GM23338 (cell line): Measurements from ENCODE around the gene ANP32A. TPM values are rescaled to one million over a fixed set of nuclear protein-coding genes. Genes with fewer than 3 reads are reported as not detected.

Experiments used
- ATAC-seq: fragments of 200-7000 bp; cut with Tn5 transposase; 3 replicates; pipeline ENCODE4 v1.9.1; 2020
- DNase-seq: peaks from one replicate; pipeline ENCODE4 v3.0.0-alpha.2; 2015; ENCODE audit warnings: low spot score
- H2AFZ ChIP-seq: fragments of 200-600 bp; sonication (generic); 2 replicates; pipeline ENCODE4 v1.8.0; 2016; ENCODE audit warnings: antibody characterized with exemption, mild to moderate bottlenecking, moderate library complexity
- H3F3A ChIP-seq: fragments of 200-600 bp; sonication (generic); replicated peaks from 2 replicates; pipeline ENCODE4 v1.8.0; 2017; ENCODE audit warnings: antibody characterized with exemption, mixed run types, low read depth
- H3K27ac ChIP-seq: fragments of 200-600 bp; sonication (generic); 2 replicates; pipeline ENCODE4 v1.6.1; 2016; ENCODE audit warnings: low read depth
- H3K27me3 ChIP-seq: fragments of 200-600 bp; sonication (generic); 2 replicates; pipeline ENCODE4 v1.8.0; 2016; ENCODE audit warnings: mild to moderate bottlenecking, mixed run types, moderate library complexity; ENCODE audit not compliant: insufficient read depth
- H3K36me3 ChIP-seq: fragments of 200-600 bp; sonication (generic); 2 replicates; pipeline ENCODE4 v1.8.0; 2016; ENCODE audit warnings: mild to moderate bottlenecking; ENCODE audit not compliant: insufficient read depth
- H3K4me1 ChIP-seq: fragments of 200-600 bp; sonication (generic); 2 replicates; pipeline ENCODE4 v1.8.0; 2016; ENCODE audit warnings: mild to moderate bottlenecking, moderate library complexity; ENCODE audit not compliant: insufficient read depth
- H3K4me2 ChIP-seq: fragments of 200-600 bp; sonication (generic); 2 replicates; pipeline ENCODE4 v1.7.1; 2017; ENCODE audit warnings: mixed run types
- H3K4me3 ChIP-seq: fragments of 200-600 bp; sonication (generic); 2 replicates; pipeline ENCODE4 v1.6.1; 2016; ENCODE audit warnings: mixed run types
- H3K79me2 ChIP-seq: fragments of 200-600 bp; sonication (generic); replicated peaks from 2 replicates; pipeline ENCODE4 v1.8.0; 2017; ENCODE audit warnings: mild to moderate bottlenecking; ENCODE audit not compliant: insufficient read depth
- H3K9me2 ChIP-seq: fragments of 200-600 bp; sonication (generic); 2 replicates; pipeline ENCODE4 v1.8.0; 2017; ENCODE audit not compliant: insufficient read depth
- H4K20me1 ChIP-seq: fragments of 200-600 bp; sonication (generic); replicated peaks from 2 replicates; pipeline ENCODE4 v1.8.0; 2017; ENCODE audit warnings: mild to moderate bottlenecking; ENCODE audit not compliant: insufficient read depth
- H3K27ac Mint-ChIP-seq: 2 replicates; pipeline ENCODE4 v1.8.0; 2020; ENCODE audit warnings: inconsistent platforms, mild to moderate bottlenecking, moderate library complexity, mixed read lengths
- H3K27me3 Mint-ChIP-seq: 3 replicates; pipeline ENCODE4 v1.8.0; 2022; ENCODE audit warnings: low read depth, mild to moderate bottlenecking, moderate library complexity, mixed read lengths, inconsistent platforms; ENCODE audit not compliant: insufficient read depth, poor library complexity
- H3K36me3 Mint-ChIP-seq: 3 replicates; pipeline ENCODE4 v1.8.0; 2021; ENCODE audit warnings: low read depth, mild to moderate bottlenecking, inconsistent platforms, moderate library complexity, mixed read lengths
- H3K4me1 Mint-ChIP-seq: 3 replicates; pipeline ENCODE4 v1.8.0; 2020; ENCODE audit warnings: mild to moderate bottlenecking, inconsistent platforms, mixed read lengths
- H3K4me3 Mint-ChIP-seq: 3 replicates; pipeline ENCODE4 v1.8.0; 2021; ENCODE audit warnings: moderate library complexity, mild to moderate bottlenecking, inconsistent platforms, mixed read lengths
- H3K9me3 Mint-ChIP-seq: 3 replicates; pipeline ENCODE4 v1.8.0; 2020; ENCODE audit warnings: moderate library complexity, mild to moderate bottlenecking, inconsistent platforms, mixed read lengths
- CREB1 ChIP-seq: fragments of 250-450 bp; sonication (Bioruptor Pico); IDR thresholded peaks from 2 replicates; pipeline ENCODE4 v1.5.0; 2020; ENCODE audit warnings: low read depth, mild to moderate bottlenecking, moderate library complexity
- EZH2 ChIP-seq: fragments of 200-600 bp; sonication (generic); IDR thresholded peaks from one replicate; pipeline ENCODE4 v1.8.0; 2017; ENCODE audit warnings: antibody characterized with exemption, mild to moderate bottlenecking, low read depth; ENCODE audit not compliant: unreplicated experiment
- EZH2phosphoT487 ChIP-seq: fragments of 200-600 bp; sonication (generic); IDR thresholded peaks from one replicate; pipeline ENCODE4 v1.8.1; 2018; ENCODE audit warnings: antibody characterized with exemption; ENCODE audit not compliant: unreplicated experiment
- JUNB ChIP-seq: IDR thresholded peaks from one replicate; pipeline ENCODE4 v1.6.1; 2016; ENCODE audit warnings: antibody characterized with exemption; ENCODE audit not compliant: unreplicated experiment
- NANOG ChIP-seq: IDR thresholded peaks from 2 replicates; pipeline ENCODE4 v1.6.1; 2016; ENCODE audit warnings: antibody characterized with exemption, borderline replicate concordance
- POLR2AphosphoS5 ChIP-seq: IDR thresholded peaks from 2 replicates; pipeline ENCODE4 v1.6.1; 2016; ENCODE audit warnings: antibody characterized with exemption, low read depth
- STAT1 ChIP-seq: IDR thresholded peaks from one replicate; pipeline ENCODE4 v1.6.1; 2016; ENCODE audit warnings: antibody characterized with exemption; ENCODE audit not compliant: unreplicated experiment
- ZNF114 ChIP-seq: fragments of 250-450 bp; sonication (Bioruptor Pico); IDR thresholded peaks from 2 replicates; pipeline ENCODE4 v1.5.0; 2020; ENCODE audit warnings: mild to moderate bottlenecking, moderate library complexity
- ZNF331 ChIP-seq: fragments of 250-450 bp; sonication (Bioruptor Pico); IDR thresholded peaks from 2 replicates; pipeline ENCODE4 v1.5.0; 2020; ENCODE audit warnings: low read depth, mild to moderate bottlenecking, moderate library complexity
- polyA plus RNA-seq: library from polyadenylated mRNA; unstranded; fragments of >200 nt; fragmentation: Nextera tagmentation; extraction: Ambion mirVana; gene quantifications from 2 replicates; pipeline ENCODE4 v1.2.1, GENCODE V29; 2016
- total RNA-seq: library from RNA; depleted of rRNA; stranded (reverse); fragments of >200 nt; shearing (Covaris generic); gene quantifications from 2 replicates; pipeline ENCODE4 v1.2.3, GENCODE V29; 2014
- TF ChIP-seq, protein P1 (sequence below), 2 experiments: fragments of 200-600 bp in 1 of 2; sonication (generic) in 1 of 2; conservative IDR thresholded peaks; 2 replicates each; pipeline versions ENCODE4 v1.5.1 to v1.6.1; 2016 to 2017; ENCODE audit warnings: antibody characterized with exemption in 2 of 2, low read depth in 2 of 2, mild to moderate bottlenecking in 2 of 2, moderate library complexity in 1 of 2
- TF ChIP-seq, protein P2 (sequence below): fragments of 250-450 bp; sonication (Bioruptor Pico); IDR thresholded peaks from 2 replicates; pipeline ENCODE4 v1.5.0; 2020; ENCODE audit warnings: mild to moderate bottlenecking, moderate library complexity
- TF ChIP-seq, protein P3 (sequence below): IDR thresholded peaks from one replicate; pipeline ENCODE4 v1.6.1; 2018; ENCODE audit warnings: antibody characterized with exemption; ENCODE audit not compliant: unreplicated experiment
- TF ChIP-seq, protein P4 (sequence below): IDR thresholded peaks from 2 replicates; pipeline ENCODE4 v1.6.1; 2016; ENCODE audit warnings: antibody characterized with exemption

The ANP32A gene
- total and polyA plus RNA-seq, 2 experiments from 2014 or later = 204 to 304 TPM

DNA sequence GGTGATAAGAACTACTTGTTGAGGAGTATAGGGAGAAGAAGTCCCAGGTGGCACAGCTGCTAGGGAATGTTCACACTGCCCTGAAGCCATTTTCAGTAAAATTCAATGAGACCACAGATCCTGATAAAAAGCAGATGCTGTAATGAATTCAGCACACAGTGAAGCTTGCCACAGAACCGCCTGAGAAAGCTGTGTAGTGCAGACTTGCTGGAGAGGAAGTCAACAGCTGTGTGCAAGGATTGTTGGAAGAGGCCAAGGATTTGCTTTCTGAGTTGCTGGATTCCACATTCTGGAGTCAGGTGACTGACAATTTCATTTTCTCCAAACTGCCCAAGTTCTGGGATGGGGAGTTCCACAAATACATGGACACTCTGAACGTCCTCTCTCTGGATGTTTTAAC, 70.9 kb downstream of the ANP32A start:
- Histone ChIP-seq H3K36me3 (no peaks in the 10 kb centered on the region), H3K4me1 (no peaks in the 10 kb centered on the region), H3K27me3 (no peaks in the 10 kb centered on the region), H3K79me2 (no peaks in the 10 kb centered on the region), H3K27ac (no peak overlapping the region), H3K4me2 (no peak overlapping the region), H3K4me3 (no peak overlapping the region), H4K20me1 (no peaks in the 10 kb centered on the region), H2AFZ (no peak overlapping the region), H3K9me2 (no peaks in the 10 kb centered on the region), H3F3A (no peaks in the 10 kb centered on the region)
- Mint-ChIP-seq H3K4me3 (no peak overlapping the region), H3K4me1 (no peaks in the 10 kb centered on the region), H3K27me3 (peaks cover 6% of the 10 kb centered on the region), H3K36me3 (no peaks in the 10 kb centered on the region), H3K27ac (no peak overlapping the region), H3K9me3 (no peaks in the 10 kb centered on the region; the same call in 2 of the 3 replicates)
- TF ChIP-seq, protein P1, sequence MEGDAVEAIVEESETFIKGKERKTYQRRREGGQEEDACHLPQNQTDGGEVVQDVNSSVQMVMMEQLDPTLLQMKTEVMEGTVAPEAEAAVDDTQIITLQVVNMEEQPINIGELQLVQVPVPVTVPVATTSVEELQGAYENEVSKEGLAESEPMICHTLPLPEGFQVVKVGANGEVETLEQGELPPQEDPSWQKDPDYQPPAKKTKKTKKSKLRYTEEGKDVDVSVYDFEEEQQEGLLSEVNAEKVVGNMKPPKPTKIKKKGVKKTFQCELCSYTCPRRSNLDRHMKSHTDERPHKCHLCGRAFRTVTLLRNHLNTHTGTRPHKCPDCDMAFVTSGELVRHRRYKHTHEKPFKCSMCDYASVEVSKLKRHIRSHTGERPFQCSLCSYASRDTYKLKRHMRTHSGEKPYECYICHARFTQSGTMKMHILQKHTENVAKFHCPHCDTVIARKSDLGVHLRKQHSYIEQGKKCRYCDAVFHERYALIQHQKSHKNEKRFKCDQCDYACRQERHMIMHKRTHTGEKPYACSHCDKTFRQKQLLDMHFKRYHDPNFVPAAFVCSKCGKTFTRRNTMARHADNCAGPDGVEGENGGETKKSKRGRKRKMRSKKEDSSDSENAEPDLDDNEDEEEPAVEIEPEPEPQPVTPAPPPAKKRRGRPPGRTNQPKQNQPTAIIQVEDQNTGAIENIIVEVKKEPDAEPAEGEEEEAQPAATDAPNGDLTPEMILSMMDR (conservative IDR thresholded peaks at IDR 0.05; ENCODE audit: low read depth in 2 of 2) = no peak
- TF ChIP-seq CREB1 (CRISPR knock-in tag) (no peak), STAT1 (no peak), ZNF331 (CRISPR knock-in tag) (no peak), EZH2 (no peak), ZNF114 (CRISPR knock-in tag) (no peak), JUNB (no peak), POLR2AphosphoS5 (no peak), EZH2phosphoT487 (no peak), NANOG (no peak)
- TF ChIP-seq, protein P2, sequence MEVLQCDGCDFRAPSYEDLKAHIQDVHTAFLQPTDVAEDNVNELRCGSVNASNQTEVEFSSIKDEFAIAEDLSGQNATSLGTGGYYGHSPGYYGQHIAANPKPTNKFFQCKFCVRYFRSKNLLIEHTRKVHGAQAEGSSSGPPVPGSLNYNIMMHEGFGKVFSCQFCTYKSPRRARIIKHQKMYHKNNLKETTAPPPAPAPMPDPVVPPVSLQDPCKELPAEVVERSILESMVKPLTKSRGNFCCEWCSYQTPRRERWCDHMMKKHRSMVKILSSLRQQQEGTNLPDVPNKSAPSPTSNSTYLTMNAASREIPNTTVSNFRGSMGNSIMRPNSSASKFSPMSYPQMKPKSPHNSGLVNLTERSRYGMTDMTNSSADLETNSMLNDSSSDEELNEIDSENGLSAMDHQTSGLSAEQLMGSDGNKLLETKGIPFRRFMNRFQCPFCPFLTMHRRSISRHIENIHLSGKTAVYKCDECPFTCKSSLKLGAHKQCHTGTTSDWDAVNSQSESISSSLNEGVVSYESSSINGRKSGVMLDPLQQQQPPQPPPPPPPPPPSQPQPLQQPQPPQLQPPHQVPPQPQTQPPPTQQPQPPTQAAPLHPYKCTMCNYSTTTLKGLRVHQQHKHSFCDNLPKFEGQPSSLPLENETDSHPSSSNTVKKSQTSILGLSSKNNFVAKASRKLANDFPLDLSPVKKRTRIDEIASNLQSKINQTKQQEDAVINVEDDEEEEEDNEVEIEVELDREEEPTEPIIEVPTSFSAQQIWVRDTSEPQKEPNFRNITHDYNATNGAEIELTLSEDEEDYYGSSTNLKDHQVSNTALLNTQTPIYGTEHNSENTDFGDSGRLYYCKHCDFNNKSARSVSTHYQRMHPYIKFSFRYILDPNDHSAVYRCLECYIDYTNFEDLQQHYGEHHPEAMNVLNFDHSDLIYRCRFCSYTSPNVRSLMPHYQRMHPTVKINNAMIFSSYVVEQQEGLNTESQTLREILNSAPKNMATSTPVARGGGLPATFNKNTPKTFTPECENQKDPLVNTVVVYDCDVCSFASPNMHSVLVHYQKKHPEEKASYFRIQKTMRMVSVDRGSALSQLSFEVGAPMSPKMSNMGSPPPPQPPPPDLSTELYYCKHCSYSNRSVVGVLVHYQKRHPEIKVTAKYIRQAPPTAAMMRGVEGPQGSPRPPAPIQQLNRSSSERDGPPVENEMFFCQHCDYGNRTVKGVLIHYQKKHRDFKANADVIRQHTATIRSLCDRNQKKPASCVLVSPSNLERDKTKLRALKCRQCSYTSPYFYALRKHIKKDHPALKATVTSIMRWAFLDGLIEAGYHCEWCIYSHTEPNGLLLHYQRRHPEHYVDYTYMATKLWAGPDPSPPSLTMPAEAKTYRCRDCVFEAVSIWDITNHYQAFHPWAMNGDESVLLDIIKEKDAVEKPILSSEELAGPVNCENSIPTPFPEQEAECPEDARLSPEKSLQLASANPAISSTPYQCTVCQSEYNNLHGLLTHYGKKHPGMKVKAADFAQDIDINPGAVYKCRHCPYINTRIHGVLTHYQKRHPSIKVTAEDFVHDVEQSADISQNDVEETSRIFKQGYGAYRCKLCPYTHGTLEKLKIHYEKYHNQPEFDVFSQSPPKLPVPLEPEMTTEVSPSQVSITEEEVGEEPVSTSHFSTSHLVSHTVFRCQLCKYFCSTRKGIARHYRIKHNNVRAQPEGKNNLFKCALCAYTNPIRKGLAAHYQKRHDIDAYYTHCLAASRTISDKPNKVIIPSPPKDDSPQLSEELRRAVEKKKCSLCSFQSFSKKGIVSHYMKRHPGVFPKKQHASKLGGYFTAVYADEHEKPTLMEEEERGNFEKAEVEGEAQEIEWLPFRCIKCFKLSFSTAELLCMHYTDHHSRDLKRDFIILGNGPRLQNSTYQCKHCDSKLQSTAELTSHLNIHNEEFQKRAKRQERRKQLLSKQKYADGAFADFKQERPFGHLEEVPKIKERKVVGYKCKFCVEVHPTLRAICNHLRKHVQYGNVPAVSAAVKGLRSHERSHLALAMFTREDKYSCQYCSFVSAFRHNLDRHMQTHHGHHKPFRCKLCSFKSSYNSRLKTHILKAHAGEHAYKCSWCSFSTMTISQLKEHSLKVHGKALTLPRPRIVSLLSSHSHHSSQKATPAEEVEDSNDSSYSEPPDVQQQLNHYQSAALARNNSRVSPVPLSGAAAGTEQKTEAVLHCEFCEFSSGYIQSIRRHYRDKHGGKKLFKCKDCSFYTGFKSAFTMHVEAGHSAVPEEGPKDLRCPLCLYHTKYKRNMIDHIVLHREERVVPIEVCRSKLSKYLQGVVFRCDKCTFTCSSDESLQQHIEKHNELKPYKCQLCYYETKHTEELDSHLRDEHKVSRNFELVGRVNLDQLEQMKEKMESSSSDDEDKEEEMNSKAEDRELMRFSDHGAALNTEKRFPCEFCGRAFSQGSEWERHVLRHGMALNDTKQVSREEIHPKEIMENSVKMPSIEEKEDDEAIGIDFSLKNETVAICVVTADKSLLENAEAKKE (CRISPR knock-in tag) = no peak
- TF ChIP-seq, protein P3, sequence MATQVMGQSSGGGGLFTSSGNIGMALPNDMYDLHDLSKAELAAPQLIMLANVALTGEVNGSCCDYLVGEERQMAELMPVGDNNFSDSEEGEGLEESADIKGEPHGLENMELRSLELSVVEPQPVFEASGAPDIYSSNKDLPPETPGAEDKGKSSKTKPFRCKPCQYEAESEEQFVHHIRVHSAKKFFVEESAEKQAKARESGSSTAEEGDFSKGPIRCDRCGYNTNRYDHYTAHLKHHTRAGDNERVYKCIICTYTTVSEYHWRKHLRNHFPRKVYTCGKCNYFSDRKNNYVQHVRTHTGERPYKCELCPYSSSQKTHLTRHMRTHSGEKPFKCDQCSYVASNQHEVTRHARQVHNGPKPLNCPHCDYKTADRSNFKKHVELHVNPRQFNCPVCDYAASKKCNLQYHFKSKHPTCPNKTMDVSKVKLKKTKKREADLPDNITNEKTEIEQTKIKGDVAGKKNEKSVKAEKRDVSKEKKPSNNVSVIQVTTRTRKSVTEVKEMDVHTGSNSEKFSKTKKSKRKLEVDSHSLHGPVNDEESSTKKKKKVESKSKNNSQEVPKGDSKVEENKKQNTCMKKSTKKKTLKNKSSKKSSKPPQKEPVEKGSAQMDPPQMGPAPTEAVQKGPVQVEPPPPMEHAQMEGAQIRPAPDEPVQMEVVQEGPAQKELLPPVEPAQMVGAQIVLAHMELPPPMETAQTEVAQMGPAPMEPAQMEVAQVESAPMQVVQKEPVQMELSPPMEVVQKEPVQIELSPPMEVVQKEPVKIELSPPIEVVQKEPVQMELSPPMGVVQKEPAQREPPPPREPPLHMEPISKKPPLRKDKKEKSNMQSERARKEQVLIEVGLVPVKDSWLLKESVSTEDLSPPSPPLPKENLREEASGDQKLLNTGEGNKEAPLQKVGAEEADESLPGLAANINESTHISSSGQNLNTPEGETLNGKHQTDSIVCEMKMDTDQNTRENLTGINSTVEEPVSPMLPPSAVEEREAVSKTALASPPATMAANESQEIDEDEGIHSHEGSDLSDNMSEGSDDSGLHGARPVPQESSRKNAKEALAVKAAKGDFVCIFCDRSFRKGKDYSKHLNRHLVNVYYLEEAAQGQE = no peak
- TF ChIP-seq, protein P4, sequence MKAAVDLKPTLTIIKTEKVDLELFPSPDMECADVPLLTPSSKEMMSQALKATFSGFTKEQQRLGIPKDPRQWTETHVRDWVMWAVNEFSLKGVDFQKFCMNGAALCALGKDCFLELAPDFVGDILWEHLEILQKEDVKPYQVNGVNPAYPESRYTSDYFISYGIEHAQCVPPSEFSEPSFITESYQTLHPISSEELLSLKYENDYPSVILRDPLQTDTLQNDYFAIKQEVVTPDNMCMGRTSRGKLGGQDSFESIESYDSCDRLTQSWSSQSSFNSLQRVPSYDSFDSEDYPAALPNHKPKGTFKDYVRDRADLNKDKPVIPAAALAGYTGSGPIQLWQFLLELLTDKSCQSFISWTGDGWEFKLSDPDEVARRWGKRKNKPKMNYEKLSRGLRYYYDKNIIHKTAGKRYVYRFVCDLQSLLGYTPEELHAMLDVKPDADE = no peak
- ATAC-seq (no peak), DNase-seq (no peak)
